GM18909 (cell line): ENCODE measurements around the gene GPR18.
"Not testable (repeated sequence)": the region's sequence is repeated elsewhere in the genome, so short reads cannot be mapped to it uniquely, and the experiment has no call there.

ENCODE experiments used
- ATAC-seq: cut with Tn5 transposase; IDR thresholded peaks from one replicate; pipeline ENCODE4 v1.9.1; 2021; ENCODE audit warnings: mild to moderate bottlenecking; ENCODE audit not compliant: unreplicated experiment, poor library complexity

GPR18 gene

DNA sequence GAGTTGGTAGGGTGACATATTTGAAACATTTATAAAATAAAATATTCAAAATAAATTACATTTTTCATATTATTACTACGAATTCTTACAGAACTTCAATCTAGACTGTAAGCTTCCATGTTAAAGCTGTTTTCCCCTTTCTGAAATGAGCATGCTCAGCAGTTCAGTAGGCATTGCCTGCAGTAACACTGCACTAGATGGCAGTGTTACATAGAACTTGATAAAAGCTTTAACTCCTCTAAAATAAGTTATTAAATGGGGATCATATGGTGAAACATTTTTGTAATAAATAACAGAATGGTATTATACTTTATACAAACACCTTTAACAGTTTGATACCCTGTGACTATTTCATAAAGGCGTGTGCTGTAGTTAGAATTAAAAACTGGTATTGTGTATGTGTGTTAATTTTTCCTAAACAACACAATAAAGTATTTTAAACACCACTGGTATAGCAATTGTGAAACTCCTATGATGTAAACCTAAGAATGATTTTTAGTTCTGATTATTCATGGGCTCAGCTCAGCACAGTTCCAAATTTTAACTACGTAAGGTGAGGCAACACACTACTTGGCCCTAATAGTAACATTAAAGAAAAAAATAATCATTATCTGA lies 11.6 kb upstream of the GPR18 start:
- peak; percentile 73 for ATAC-seq

DNA sequence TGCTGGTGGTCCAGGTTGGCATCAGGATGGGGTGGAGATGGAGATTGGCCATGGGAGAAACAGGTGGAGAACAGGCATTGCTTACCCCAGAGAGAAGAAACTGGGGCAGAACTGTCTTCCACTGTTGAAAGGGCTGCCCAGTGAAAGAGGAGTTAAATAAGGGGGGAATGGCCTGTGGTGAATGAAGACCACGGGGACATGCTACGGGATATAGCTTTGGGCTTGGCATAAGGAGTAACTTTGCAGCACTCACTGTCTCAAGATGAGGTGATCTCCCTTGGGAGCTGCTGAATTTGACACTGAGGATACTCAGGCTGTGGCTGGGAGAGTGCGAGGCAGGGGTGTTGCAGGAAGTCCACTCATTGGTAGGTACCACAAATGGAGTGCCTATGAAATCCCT lies 10.6 kb upstream of the GPR18 start:
- no peak for ATAC-seq

DNA sequence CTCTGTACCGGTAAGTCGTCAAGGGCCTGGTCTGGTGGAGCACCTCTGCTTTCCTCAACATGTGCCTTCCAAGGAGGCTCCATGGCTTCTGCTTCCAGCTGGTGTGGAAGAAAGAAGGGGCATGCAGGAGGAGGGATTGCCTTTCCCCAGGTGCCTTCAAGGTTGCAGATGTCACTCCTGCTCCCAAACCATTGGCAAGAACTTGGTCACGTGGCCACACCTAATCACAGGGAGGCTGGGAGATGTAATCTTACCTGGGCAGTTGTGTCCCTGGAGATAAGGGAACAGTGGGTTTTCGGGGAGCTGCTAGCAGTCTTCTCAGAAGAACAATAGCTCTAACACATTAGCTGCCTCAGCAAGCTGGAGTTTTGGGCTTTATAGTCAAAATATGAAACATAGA lies 9.7 kb upstream of the GPR18 start:
- ATAC-seq = no peak

- ATAC-seq = no peak
Observed at GRCh38 chr13:99266827-99267226, 8.6 kb upstream of the GPR18 start.

DNA sequence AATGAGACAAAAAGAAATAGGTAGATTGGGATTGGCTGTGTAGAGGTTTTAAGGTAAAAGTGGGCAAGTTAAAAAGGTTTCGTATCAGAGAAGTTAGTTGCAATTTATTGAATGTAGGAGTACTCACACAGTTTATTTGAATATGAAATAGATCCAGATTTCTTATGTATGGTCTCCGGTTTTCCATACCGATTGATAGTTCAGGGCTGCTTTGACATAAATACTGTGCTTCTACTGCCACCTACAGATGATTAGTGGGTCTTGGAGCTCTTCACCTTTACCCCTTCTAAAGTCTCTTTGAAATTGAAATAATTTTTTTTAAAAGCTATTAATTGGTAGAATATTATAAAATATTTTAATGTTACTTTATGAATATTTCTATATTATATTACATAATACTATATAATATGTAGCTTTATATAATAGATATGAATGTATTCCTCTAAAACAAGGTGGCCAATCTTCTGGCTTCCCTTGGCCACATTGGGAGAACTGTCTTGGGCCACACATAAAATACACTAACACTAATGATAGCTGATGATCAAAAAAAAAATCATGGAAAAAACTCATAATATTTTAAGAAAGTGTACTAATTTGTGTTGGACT lies 7.7 kb upstream of the GPR18 start:
- ATAC-seq = peak; percentile 54

DNA sequence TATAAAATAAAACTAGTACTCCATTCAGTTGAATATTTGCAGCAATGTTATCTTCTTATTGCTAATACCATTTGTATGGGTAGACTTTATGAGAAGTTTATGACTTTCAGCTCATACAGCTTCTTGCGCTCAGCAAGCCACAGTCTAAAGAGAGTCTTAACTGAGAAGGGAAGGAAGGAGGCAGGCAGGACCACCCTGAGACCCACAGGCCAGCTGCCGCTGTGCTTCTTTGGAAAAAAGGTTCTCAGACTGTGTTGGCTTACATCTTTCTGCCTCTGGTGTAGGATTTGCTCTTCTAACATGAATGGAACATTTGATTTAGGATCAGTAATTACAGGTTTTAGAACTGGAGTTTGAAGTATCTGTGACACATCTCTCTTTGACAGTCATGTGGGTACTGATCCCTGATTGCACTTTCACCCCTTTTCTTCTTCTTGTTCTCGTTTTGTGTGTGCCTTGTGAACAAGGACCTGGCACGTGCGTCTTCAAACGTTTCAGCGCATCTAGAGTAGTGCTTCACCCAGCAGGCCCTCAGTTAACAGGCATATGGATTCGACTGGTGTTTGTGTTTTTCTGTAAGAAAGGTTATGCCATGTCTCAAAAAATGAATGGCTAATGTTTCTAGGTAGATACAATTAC lies 7.1 kb upstream of the GPR18 start:
- no peak for ATAC-seq

DNA sequence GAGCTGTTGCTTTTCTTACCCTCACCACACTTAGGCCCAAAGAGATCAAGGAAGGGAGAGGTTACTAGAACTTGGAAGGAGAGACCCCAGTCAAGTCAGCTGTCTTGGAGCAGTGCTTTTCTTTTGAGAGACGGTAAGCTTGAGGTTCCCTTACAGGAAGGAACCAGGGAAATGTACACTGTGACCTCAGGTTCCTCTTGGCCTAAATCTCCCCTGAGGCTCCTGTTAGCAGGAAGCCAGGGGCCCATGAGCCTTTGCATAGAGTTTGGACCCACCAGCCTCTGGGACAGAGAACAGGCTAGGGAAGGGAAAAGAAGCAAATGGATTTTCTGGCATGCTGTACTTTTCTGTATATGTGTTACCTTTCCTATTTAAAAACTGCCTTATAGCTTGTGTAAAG lies 5.9 kb upstream of the GPR18 start:
- no peak for ATAC-seq

DNA sequence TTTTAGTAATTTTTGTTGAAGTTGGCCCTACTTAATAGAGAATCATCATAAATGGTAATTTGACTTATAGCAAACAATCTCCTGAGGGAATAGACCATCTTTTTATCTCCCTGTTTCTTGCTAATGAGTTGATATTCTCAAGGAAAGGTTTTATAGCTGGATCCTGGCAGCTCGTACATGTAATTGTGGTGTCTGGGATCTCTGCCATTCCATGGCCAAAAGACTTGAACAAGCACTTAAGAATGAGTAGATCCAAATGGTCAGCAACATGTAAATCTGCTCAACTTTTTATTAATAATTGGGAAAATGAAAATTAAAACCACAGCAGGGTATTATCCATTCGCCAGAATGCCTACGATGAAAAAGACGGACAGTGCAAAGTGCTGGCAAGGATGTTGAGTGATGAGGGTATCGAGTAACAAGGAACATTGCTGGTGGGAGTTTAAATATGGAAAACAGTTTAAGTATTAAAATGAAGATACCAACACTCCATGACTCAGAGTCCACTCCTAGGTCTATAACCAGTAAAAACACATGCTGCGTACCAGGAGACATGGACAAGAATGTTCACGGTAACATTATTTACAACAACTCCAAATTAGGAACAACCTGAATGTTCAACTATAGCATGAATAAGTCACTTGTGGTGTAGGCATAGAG lies 5.1 kb upstream of the GPR18 start:
- no peak for ATAC-seq

DNA sequence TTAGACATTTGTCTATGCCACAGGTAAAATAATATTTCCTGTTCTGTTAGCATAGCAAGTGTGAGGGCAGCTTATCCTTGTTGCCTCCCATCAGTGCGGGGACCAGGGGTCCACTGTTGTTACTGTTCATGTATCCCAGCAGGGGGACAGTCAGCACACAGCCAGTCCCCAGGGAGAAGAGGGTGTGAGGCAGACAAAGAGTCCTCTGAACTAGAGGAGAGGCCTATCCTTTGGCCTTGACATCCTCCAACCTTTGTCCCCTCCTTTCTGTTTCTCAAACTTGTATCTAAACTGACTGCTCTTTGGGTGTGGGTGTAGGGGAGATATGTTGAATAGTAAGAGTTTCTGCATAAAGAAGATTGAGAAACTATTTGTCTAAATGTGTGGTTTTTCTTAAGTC lies 2.9 kb upstream of the GPR18 start:
- ATAC-seq = no peak

DNA sequence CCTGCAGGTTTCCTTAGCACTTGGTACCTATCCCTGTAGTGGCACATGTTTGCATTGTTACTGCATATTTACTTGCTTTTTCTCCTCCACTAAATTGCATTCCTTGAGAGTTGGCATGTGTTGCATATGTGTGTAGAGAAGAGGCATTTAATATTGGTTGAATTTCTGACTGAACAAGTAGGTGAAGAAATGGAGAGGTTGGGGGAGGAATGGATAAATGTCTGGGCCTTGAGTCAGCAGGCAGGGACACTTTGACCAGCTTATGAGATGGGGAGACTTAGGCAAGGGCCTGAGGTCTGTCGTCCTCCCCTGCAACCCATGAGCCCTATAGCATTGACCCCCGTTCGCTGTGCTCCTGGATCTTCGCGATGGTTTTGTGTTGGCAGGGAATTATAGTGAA lies 2.0 kb upstream of the GPR18 start:
- ATAC-seq = no peak

GRCh38 chr13:99258946-99259345 lies 767 bp upstream of the GPR18 start:
- ATAC-seq = peak; percentile 76

DNA sequence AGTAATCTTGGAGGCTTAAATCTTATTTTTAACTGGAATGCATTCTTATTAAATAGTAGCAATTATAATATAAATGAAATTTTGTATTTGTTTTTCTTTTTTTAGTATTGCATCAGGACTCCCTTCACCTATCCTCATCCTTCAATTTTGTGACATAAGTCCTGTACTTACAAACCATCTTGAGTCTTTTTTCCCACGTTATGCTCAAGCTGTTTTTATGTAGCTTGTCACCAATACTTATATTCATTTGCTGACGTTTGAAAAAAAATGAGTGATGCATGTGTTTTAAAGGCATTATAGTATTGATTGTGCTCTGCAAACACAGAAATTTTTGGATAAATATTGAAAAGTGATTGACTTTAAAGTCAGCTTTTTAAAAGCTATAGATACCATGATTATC lies 888 bp downstream of the GPR18 start:
- no peak for ATAC-seq

GRCh38 chr13:99256709-99257108 lies 1.5 kb downstream of the GPR18 start:
- ATAC-seq = no peak

GRCh38 chr13:99256283-99256682 lies 1.9 kb downstream of the GPR18 start:
- no peak for ATAC-seq

GRCh38 chr13:99255271-99255670 lies 2.9 kb downstream of the GPR18 start:
- no peak for ATAC-seq

- no peak for ATAC-seq
Observed at GRCh38 chr13:99254830-99255229, 3.3 kb downstream of the GPR18 start.

DNA sequence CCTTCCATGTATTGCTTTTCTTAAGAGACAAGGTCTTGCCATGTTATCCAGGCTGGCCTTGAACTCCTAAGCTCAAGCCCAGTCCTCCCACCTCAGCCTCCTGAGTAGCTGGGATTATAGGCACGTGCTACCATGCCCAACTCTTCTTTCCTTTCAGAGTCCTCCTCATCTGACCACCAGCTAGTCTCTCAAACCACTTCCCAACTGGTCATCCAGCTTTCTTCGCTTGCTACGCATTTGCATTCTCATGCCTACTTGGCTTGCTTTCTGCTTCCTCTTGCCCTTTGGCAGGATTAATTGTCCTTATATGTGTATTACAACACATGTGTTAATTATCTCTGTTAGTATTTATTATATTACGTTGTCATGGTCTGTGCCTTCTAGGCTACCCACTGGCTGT lies 6.3 kb downstream of the GPR18 start:
- ATAC-seq = no peak

DNA sequence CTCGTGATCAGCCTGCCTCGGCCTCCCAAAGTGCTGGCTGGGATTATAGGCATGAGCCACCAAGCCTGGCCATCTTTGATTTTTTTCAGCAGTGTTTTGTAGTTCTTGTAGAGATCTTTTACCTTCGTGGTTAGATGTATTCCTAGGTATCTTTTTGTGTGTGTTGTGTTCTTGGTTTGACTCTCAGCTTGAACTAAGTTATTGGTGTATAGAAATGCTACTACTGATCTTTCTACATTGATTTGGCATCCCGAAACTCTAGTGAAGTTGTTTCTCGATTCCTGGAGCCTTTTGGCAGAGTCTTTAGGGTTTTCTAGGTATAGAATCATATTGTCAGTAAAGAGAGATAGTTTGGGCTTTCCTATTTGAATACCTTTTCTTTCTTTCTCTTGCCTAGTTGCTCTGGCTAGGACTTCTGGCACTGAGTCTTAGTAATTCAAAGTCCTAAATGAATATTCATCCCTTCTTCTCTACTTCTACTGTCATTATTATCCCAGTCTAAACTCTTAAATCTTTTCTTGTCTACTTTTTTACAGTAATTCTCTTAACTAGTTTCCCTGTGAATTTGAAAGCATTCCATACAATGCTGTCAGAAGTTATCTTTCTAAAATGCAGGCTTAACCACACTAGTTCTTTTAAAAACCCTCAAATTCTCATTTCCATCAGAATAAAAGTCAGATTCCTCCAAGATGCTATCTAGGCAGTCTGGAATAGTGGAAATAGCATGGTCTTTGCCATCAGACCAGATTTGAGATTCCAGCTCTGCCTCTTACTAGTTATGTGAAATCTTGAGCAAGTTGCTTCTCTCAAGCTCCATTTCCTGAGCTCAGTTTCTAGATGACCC lies 7.0 kb downstream of the GPR18 start:
- ATAC-seq = no peak

DNA sequence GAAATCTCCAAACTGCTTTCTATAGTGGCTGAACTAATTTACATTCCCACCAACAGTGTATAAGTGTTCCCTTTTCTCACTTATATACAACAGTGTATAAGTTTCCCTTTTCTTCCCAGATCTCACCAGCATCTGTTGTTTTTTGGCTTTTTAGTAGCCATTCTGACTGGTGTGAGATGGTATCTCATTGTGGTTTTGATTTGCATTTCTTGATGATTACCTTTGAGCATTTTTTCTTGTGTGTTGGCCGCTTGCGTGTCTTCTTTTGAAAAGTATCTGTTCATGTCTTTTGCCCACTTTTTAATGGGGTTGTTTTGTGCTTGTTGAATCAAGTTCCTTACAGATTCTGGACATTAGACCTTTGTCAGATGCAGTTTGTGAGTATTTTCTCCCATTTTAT lies 8.6 kb downstream of the GPR18 start:
- ATAC-seq = not testable (repeated sequence)

DNA sequence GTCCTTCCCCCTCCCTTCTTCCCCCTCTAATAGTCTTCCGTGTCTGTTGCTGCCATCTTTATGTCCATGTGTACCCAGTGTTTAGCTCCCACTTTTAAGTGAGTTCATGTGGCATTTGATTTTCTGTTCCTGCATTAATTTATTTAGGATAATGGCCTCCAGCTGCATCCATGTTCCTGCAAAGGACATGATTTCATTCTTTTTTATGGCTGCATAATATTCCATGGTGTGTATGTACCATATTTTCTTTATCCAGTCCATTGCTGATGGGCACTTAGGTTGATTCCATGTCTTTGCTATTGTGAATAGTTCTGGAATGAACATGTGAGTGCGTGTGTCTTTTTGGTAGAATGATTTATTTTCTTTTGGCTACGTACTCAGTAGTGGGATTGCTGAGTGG lies 9.0 kb downstream of the GPR18 start:
- ATAC-seq = not testable (repeated sequence)

GRCh38 chr13:99246100-99246499 lies 12.1 kb downstream of the GPR18 start:
- no peak for ATAC-seq
